Measurements from ENCODE around the gene OXNAD1.

Gene OXNAD1

GRCh38 chr3:16284633-16285032 lies 19.6 kb downstream of the OXNAD1 start:
- DNase-seq: no peak

- DNase-seq: no peak
Observed at GRCh38 chr3:16286161-16286560, 21.1 kb downstream of the OXNAD1 start.

GRCh38 chr3:16286751-16287543 lies 21.9 kb downstream of the OXNAD1 start:
- DNase-seq: peak; percentile 83

- no peak for DNase-seq
Observed at GRCh38 chr3:16288664-16289063, 23.7 kb downstream of the OXNAD1 start.

GRCh38 chr3:16289144-16289889 lies 24.3 kb downstream of the OXNAD1 start:
- peak; percentile 72 for DNase-seq

GRCh38 chr3:16290007-16290826 lies 25.2 kb downstream of the OXNAD1 start:
- peak; percentile 88 for DNase-seq

GRCh38 chr3:16290827-16291196 lies 25.8 kb downstream of the OXNAD1 start:
- DNase-seq: peak; percentile 77

GRCh38 chr3:16294844-16295243 lies 29.8 kb downstream of the OXNAD1 start:
- no peak for DNase-seq

GRCh38 chr3:16295298-16295890 lies 30.4 kb downstream of the OXNAD1 start:
- no peak for DNase-seq

- no peak for DNase-seq
Observed at GRCh38 chr3:16297997-16298885, 33.2 kb downstream of the OXNAD1 start.

- DNase-seq: no peak
Observed at GRCh38 chr3:16298891-16299290, 33.9 kb downstream of the OXNAD1 start.

- no peak for DNase-seq
Observed at GRCh38 chr3:16299746-16300145, 34.7 kb downstream of the OXNAD1 start.

- DNase-seq: peak; percentile 60
Observed at GRCh38 chr3:16300307-16300706, 35.3 kb downstream of the OXNAD1 start.

GRCh38 chr3:16300881-16301359 lies 35.9 kb downstream of the OXNAD1 start:
- DNase-seq: peak; percentile 69

GRCh38 chr3:16301507-16301906 lies 36.5 kb downstream of the OXNAD1 start:
- no peak for DNase-seq

- no peak for DNase-seq
Observed at GRCh38 chr3:16302082-16302631, 37.1 kb downstream of the OXNAD1 start.

- peak; percentile 61 for DNase-seq
Observed at GRCh38 chr3:16303037-16303575, 38.1 kb downstream of the OXNAD1 start.

GRCh38 chr3:16304061-16305010 lies 39.3 kb downstream of the OXNAD1 start:
- DNase-seq: peak; percentile 88

GRCh38 chr3:16305111-16305541 lies 40.1 kb downstream of the OXNAD1 start:
- DNase-seq: peak; percentile 32
